H9 (cell line): ENCODE results near the gene OR56B1. TPM values are rescaled to one million over a fixed set of nuclear protein-coding genes. Genes with fewer than 3 reads are reported as not detected.
A peak's percentile ranks its signal among the peaks of the same experiment; 100 is the strongest.

ENCODE experiments used
- DNase-seq: peaks from one replicate; pipeline ENCODE4 v3.0.0-alpha.2; 2017
- H2AFZ ChIP-seq: one replicate; pipeline ENCODE4 v1.6.1; 2013; ENCODE audit warnings: mild to moderate bottlenecking, low read length, control low read depth, moderate library complexity
- H2AK5ac ChIP-seq: 2 replicates; pipeline ENCODE4 v1.6.1; 2013; ENCODE audit warnings: low read length, control low read depth, mixed read lengths; ENCODE audit not compliant: insufficient read length
- H2BK120ac ChIP-seq: one replicate; pipeline ENCODE4 v1.6.1; 2013; ENCODE audit warnings: low read depth, mild to moderate bottlenecking, low read length, control low read depth, inconsistent platforms; ENCODE audit not compliant: poor library complexity, severe bottlenecking
- H2BK12ac ChIP-seq: 2 replicates; pipeline ENCODE4 v1.6.1; 2013; ENCODE audit warnings: low read length, control low read depth, mixed read lengths, low read depth; ENCODE audit not compliant: insufficient read length
- H2BK15ac ChIP-seq: 2 replicates; pipeline ENCODE4 v1.6.1; 2013; ENCODE audit warnings: low read depth, low read length, control low read depth
- H2BK20ac ChIP-seq: one replicate; pipeline ENCODE4 v1.6.1; 2013; ENCODE audit warnings: low read depth, mild to moderate bottlenecking, low read length, control low read depth, inconsistent platforms; ENCODE audit not compliant: poor library complexity, severe bottlenecking
- H2BK5ac ChIP-seq: 2 replicates; pipeline ENCODE4 v1.6.1; 2013; ENCODE audit warnings: low read length, control low read depth, mixed read lengths; ENCODE audit not compliant: insufficient read length
- H3K14ac ChIP-seq: 2 replicates; pipeline ENCODE4 v1.6.1; 2013; ENCODE audit warnings: low read length, control low read depth; ENCODE audit not compliant: insufficient read depth
- H3K18ac ChIP-seq: 2 replicates; pipeline ENCODE4 v1.6.1; 2013; ENCODE audit warnings: low read depth, mild to moderate bottlenecking, mixed read lengths, low read length, control low read depth; ENCODE audit not compliant: insufficient read length
- H3K23ac ChIP-seq: 2 replicates; pipeline ENCODE4 v1.6.1; 2013; ENCODE audit warnings: low read length, control low read depth, mixed read lengths, low read depth; ENCODE audit not compliant: insufficient read length
- H3K23me2 ChIP-seq: 2 replicates; pipeline ENCODE4 v1.6.1; 2013; ENCODE audit warnings: low read depth, mild to moderate bottlenecking, mixed read lengths, low read length, control low read depth; ENCODE audit not compliant: insufficient read length, poor library complexity, severe bottlenecking
- H3K27ac ChIP-seq: 2 replicates; pipeline ENCODE4 v1.5.1; 2013; ENCODE audit warnings: low read length, control low read depth, mixed read lengths, low read depth; ENCODE audit not compliant: insufficient read length
- H3K27me3 ChIP-seq: 2 replicates; pipeline ENCODE4 v1.6.1; 2013; ENCODE audit warnings: low read length, control low read depth, inconsistent platforms; ENCODE audit not compliant: insufficient read depth
- H3K4ac ChIP-seq: 2 replicates; pipeline ENCODE4 v1.6.1; 2013; ENCODE audit warnings: low read depth, mild to moderate bottlenecking, control low read depth, inconsistent platforms, low read length, moderate library complexity
- H3K4me1 ChIP-seq: 2 replicates; pipeline ENCODE4 v1.6.1; 2013; ENCODE audit warnings: low read length, control low read depth, inconsistent platforms; ENCODE audit not compliant: insufficient read depth
- H3K4me2 ChIP-seq: 2 replicates; pipeline ENCODE4 v1.6.1; 2013; ENCODE audit warnings: low read length, control low read depth, mixed read lengths; ENCODE audit not compliant: insufficient read length, insufficient read depth
- H3K56ac ChIP-seq: 2 replicates; pipeline ENCODE4 v1.6.1; 2013; ENCODE audit warnings: low read depth, mild to moderate bottlenecking, mixed read lengths, low read length, control low read depth; ENCODE audit not compliant: insufficient read length
- H3K79me1 ChIP-seq: 2 replicates; pipeline ENCODE4 v1.6.1; 2013; ENCODE audit warnings: low read depth, mild to moderate bottlenecking, moderate library complexity, low read length, control low read depth, inconsistent platforms; ENCODE audit not compliant: insufficient read depth, poor library complexity, severe bottlenecking
- H3K79me2 ChIP-seq: 2 replicates; pipeline ENCODE4 v1.6.1; 2013; ENCODE audit warnings: low read length, control low read depth, inconsistent platforms; ENCODE audit not compliant: insufficient read depth
- H3K9ac ChIP-seq: 2 replicates; pipeline ENCODE4 v1.6.1; 2013; ENCODE audit warnings: low read length, control low read depth, mixed read lengths; ENCODE audit not compliant: insufficient read length; ENCODE audit errors: extremely low read depth
- H3K9me3 ChIP-seq: one replicate; pipeline ENCODE4 v1.6.1; 2013; ENCODE audit warnings: low read depth, low read length, inconsistent platforms; ENCODE audit not compliant: control insufficient read depth
- H3T11ph ChIP-seq: one replicate; pipeline ENCODE4 v1.6.1; 2013; ENCODE audit warnings: mild to moderate bottlenecking, low read length, control low read depth, inconsistent platforms
- H4K20me1 ChIP-seq: one replicate; pipeline ENCODE4 v1.6.1; 2013; ENCODE audit not compliant: control insufficient read depth, insufficient read length, insufficient read depth
- H4K5ac ChIP-seq: 2 replicates; pipeline ENCODE4 v1.6.1; 2013; ENCODE audit warnings: low read depth, mild to moderate bottlenecking, mixed read lengths, low read length, control low read depth; ENCODE audit not compliant: insufficient read length
- H4K8ac ChIP-seq: replicated peaks from 2 replicates; pipeline ENCODE4 v1.6.1; 2013; ENCODE audit warnings: low read length, control low read depth, mixed read lengths, low read depth; ENCODE audit not compliant: insufficient read length
- H4K91ac ChIP-seq: 2 replicates; pipeline ENCODE4 v1.6.1; 2013; ENCODE audit warnings: low read depth, mild to moderate bottlenecking, moderate library complexity, mixed read lengths, low read length, control low read depth; ENCODE audit not compliant: insufficient read length
- H3K27ac Mint-ChIP-seq, 3 experiments: 2 replicates in 2 of 3; 3 replicates in 1 of 3; pipeline ENCODE4 v1.8.0; 2020 to 2021; ENCODE audit warnings: mixed read lengths in 3 of 3, mild to moderate bottlenecking in 1 of 3, moderate library complexity in 1 of 3
- H3K27me3 Mint-ChIP-seq: 2 replicates; pipeline ENCODE4 v1.8.0; 2021; ENCODE audit warnings: low read depth, mild to moderate bottlenecking, moderate library complexity, mixed read lengths
- H3K36me3 Mint-ChIP-seq, 3 experiments: 2 replicates in 2 of 3; 3 replicates in 1 of 3; pipeline ENCODE4 v1.8.0; 2020 to 2021; ENCODE audit warnings: low read depth in 3 of 3, mixed read lengths in 3 of 3; ENCODE audit not compliant: insufficient read depth in 1 of 3
- H3K4me1 Mint-ChIP-seq, 2 experiments: 2 replicates each; pipeline ENCODE4 v1.8.0; 2020; ENCODE audit warnings: mixed read lengths in 2 of 2
- H3K4me3 Mint-ChIP-seq, 2 experiments: 2 replicates in 1 of 2; 3 replicates in 1 of 2; pipeline ENCODE4 v1.8.0; 2020 to 2021; ENCODE audit warnings: mild to moderate bottlenecking in 2 of 2, mixed read lengths in 2 of 2, moderate library complexity in 1 of 2
- H3K9me3 Mint-ChIP-seq, 2 experiments: 2 replicates in 1 of 2; 3 replicates in 1 of 2; pipeline ENCODE4 v1.8.0; 2020; ENCODE audit warnings: mild to moderate bottlenecking in 2 of 2, mixed read lengths in 2 of 2, moderate library complexity in 1 of 2
- WGBS: extraction: QIAGEN DNeasy Blood & Tissue Kit; methylation state at CpG from one replicate; pipeline ENCODE4 v1.1.7; 2013; ENCODE audit warnings: missing lambda C conversion rate, low lambda C conversion rate, mixed read lengths; ENCODE audit not compliant: insufficient read length; ENCODE audit errors: extremely low coverage; 5-methylcytosine and 5-hydroxymethylcytosine counted together
- total RNA-seq: library from RNA; stranded (reverse); gene quantifications from 2 replicates; pipeline ENCODE4 v1.2.1, GENCODE V29; 2021
- TF ChIP-seq, protein P1 (sequence below): fragments of 200-600 bp; sonication (generic); conservative IDR thresholded peaks from 3 replicates; pipeline ENCODE4 v1.8.0; 2021; ENCODE audit warnings: antibody characterized with exemption, mild to moderate bottlenecking

OR56B1 gene
- total RNA-seq, 1 experiment from 2014 or later, result not detected

DNA sequence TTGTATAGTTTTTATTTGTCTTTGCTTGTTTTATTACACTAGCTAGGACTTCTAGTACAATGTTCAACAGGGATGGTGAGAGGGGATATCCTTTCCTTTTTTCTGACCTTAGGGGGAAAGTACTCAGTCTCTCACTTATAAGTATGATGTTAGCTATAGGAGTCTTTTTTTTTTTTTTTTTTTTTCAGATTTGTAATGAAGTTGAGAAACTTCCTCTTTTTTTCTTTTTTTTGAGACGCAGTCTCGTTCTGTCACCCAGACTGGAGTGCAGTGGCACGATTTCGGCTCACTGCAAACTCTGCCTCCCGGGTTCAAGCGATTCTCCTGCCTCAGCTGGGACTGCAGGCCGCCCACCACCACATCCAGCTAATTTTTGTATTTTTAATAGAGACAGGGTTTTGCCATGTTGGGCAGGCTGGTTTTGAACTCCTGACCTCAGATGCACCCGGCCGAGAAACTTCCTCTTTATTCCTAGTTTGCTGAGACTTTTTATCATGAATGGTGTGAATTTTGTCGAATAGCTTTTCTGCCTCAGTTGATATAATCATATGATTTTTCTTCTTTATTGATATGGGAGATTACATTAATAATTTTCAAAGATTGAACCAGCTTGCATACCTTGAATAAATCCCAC is 35.7 kb upstream of the OR56B1 start:
- no peak for DNase-seq
- no peak overlapping the region for H2AK5ac ChIP-seq
- H3K4me2 ChIP-seq, result no peak overlapping the region
- no peak overlapping the region for H3K27ac ChIP-seq
- H3K79me2 ChIP-seq, result no peaks in the 10 kb centered on the region
- Mint-ChIP-seq H3K4me1 (peaks cover 0 to 5% of the 10 kb centered on the region in 2 experiments; a peak in 2 of 4 replicates), H3K27ac (peak overlapping the region in 1 of 3 experiments; percentile 57; a peak in 2 of 7 replicates), H3K27me3 (no peaks in the 10 kb centered on the region), H3K36me3 (peaks cover 0 to 79% (median 55%) of the 10 kb centered on the region in 3 experiments; a peak in 4 of 7 replicates), H3K9me3 (no peaks in the 10 kb centered on the region; a peak in 1 of 5 replicates), H3K4me3 (no peak overlapping the region)
- no peaks in the 10 kb centered on the region for H3K23me2 ChIP-seq
- WGBS, result no CpG with 5 or more reads among the region's 10 CpGs
- H4K20me1 ChIP-seq, result no peaks in the 10 kb centered on the region
- no peak overlapping the region for H3K56ac ChIP-seq
- H3K4ac ChIP-seq, result no peak overlapping the region
- no peak overlapping the region for H3K18ac ChIP-seq
- H2AFZ ChIP-seq, result no peak overlapping the region
- H3K4me1 ChIP-seq, result no peaks in the 10 kb centered on the region
- H3K79me1 ChIP-seq, result no peaks in the 10 kb centered on the region
- H3T11ph ChIP-seq, result no peak overlapping the region
- no peak overlapping the region for H3K23ac ChIP-seq
- no peak overlapping the region for H4K91ac ChIP-seq
- no peak overlapping the region for H4K8ac ChIP-seq
- TF ChIP-seq, protein P1, sequence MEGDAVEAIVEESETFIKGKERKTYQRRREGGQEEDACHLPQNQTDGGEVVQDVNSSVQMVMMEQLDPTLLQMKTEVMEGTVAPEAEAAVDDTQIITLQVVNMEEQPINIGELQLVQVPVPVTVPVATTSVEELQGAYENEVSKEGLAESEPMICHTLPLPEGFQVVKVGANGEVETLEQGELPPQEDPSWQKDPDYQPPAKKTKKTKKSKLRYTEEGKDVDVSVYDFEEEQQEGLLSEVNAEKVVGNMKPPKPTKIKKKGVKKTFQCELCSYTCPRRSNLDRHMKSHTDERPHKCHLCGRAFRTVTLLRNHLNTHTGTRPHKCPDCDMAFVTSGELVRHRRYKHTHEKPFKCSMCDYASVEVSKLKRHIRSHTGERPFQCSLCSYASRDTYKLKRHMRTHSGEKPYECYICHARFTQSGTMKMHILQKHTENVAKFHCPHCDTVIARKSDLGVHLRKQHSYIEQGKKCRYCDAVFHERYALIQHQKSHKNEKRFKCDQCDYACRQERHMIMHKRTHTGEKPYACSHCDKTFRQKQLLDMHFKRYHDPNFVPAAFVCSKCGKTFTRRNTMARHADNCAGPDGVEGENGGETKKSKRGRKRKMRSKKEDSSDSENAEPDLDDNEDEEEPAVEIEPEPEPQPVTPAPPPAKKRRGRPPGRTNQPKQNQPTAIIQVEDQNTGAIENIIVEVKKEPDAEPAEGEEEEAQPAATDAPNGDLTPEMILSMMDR, result no peak
- no peak overlapping the region for H2BK20ac ChIP-seq
- H4K5ac ChIP-seq, result no peak overlapping the region
- H3K27me3 ChIP-seq, result no peaks in the 10 kb centered on the region
- no peak overlapping the region for H2BK5ac ChIP-seq
- no peak overlapping the region for H3K9ac ChIP-seq
- no peaks in the 10 kb centered on the region for H3K9me3 ChIP-seq
- H3K14ac ChIP-seq, result no peak overlapping the region
- no peak overlapping the region for H2BK15ac ChIP-seq
- no peak overlapping the region for H2BK12ac ChIP-seq
- H2BK120ac ChIP-seq, result no peak overlapping the region
